GM10266 (cell line): ENCODE data around the gene PTPRD.
"Not testable (repeated sequence)": the region's sequence is repeated elsewhere in the genome, so short reads cannot be mapped to it uniquely, and the experiment has no call there.

Source experiments
- DNase-seq: peaks from one replicate; pipeline ENCODE4 v3.0.0; 2012; ENCODE audit errors: extremely low spot score
- TF ChIP-seq, protein P1 (sequence below): IDR thresholded peaks from 2 replicates; pipeline ENCODE4 v1.5.1; 2012; ENCODE audit warnings: mild to moderate bottlenecking, low read depth; ENCODE audit not compliant: control insufficient read depth, insufficient read depth; ENCODE audit errors: missing control alignments

The PTPRD gene

DNA sequence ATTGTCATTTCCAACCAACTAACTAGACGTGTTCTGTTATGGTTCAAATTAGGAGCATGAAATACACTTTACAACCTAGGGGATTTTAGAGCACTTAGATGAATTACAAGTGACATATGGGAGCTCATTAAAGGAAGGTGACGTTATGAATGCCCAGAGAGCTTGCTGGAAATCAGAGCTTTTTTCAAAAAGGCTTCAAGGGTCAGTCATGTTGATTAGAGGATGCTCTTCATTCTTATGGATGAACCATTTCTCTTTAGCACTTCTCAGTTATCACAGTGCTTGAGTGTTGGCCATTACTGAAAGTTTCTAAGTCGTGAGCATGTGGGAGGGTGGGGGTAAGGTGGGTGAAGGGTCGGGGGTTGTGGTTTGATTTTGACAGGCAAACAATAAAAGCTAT lies 1567.7 kb downstream of the PTPRD start:
- TF ChIP-seq, protein P1, sequence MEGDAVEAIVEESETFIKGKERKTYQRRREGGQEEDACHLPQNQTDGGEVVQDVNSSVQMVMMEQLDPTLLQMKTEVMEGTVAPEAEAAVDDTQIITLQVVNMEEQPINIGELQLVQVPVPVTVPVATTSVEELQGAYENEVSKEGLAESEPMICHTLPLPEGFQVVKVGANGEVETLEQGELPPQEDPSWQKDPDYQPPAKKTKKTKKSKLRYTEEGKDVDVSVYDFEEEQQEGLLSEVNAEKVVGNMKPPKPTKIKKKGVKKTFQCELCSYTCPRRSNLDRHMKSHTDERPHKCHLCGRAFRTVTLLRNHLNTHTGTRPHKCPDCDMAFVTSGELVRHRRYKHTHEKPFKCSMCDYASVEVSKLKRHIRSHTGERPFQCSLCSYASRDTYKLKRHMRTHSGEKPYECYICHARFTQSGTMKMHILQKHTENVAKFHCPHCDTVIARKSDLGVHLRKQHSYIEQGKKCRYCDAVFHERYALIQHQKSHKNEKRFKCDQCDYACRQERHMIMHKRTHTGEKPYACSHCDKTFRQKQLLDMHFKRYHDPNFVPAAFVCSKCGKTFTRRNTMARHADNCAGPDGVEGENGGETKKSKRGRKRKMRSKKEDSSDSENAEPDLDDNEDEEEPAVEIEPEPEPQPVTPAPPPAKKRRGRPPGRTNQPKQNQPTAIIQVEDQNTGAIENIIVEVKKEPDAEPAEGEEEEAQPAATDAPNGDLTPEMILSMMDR, result no peak
- no peak for DNase-seq

GRCh38 chr9:9043788-9044187 lies 1569.0 kb downstream of the PTPRD start:
- not testable (repeated sequence) for DNase-seq

- TF ChIP-seq, protein P1, result no peak
These were observed 1571.0 kb downstream of the PTPRD start for GRCh38 chr9:9041756-9042155.

GRCh38 chr9:9033022-9033421 lies 1579.8 kb downstream of the PTPRD start:
- TF ChIP-seq, protein P1, result no peak
- DNase-seq, result no peak

More at GRCh38 chr9:9041756-9042155, 1571.0 kb downstream of the PTPRD start:
- no peak for DNase-seq

DNA sequence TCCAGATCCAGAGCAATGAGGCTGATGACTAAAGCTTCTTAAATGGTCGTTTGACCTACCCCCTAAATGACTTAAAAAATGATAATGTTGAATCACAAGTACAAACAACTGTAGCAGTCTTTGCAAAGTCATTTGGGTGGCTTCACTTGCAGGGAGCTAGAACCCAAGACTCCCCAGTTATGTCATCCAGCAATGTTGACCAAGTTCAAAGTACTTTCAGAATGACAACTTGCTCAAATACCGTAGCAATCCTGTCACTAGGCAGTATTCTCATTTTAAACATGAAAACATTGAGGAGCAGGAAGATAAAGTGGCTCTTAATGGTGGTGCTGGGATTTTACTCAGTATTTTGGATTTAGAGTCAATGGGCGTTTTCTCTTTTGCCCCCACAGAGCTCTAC lies 1596.2 kb downstream of the PTPRD start:
- TF ChIP-seq, protein P1, result no peak
- DNase-seq, result no peak

GRCh38 chr9:9004810-9005209 lies 1608.0 kb downstream of the PTPRD start:
- TF ChIP-seq, protein P1, result no peak
- DNase-seq, result no peak

- DNase-seq, result no peak
- TF ChIP-seq, protein P1, result no peak
These were observed 1609.8 kb downstream of the PTPRD start for GRCh38 chr9:9002826-9003583.
